Activated CD4-positive, CD25-positive, alpha-beta regulatory T cell treated with anti-CD3 and anti-CD28 coated beads, Interleukin-2, amount 50 U/mL, for 72 hours (primary cell): ENCODE results near the gene DPM1.
"Not testable (repeated sequence)": the region's sequence is repeated elsewhere in the genome, so short reads cannot be mapped to it uniquely, and the experiment has no call there.

Experiments used
- DNase-seq: peaks from one replicate; pipeline ENCODE4 v3.0.0; 2021

DPM1 gene

GRCh38 chr20:50978533-50978932 lies 20.2 kb upstream of the DPM1 start:
- not testable (repeated sequence) for DNase-seq

- no peak for DNase-seq
Measured at GRCh38 chr20:50977066-50978021, 19.0 kb upstream of the DPM1 start.

- DNase-seq: no peak
Measured at GRCh38 chr20:50975701-50976330, 17.5 kb upstream of the DPM1 start.

- no peak for DNase-seq
Measured at GRCh38 chr20:50969912-50970311, 11.6 kb upstream of the DPM1 start.

GRCh38 chr20:50969435-50969834 lies 11.1 kb upstream of the DPM1 start:
- DNase-seq: no peak

GRCh38 chr20:50968289-50968688 lies 10.0 kb upstream of the DPM1 start:
- no peak for DNase-seq

GRCh38 chr20:50967586-50967985 lies 9.3 kb upstream of the DPM1 start:
- DNase-seq: no peak

GRCh38 chr20:50959543-50960126 lies 1.3 kb upstream of the DPM1 start:
- no peak for DNase-seq

- peak; percentile 75 for DNase-seq
Measured at GRCh38 chr20:50958615-50959542, 547 bp upstream of the DPM1 start, which contains the start of gene MOCS3. MOCS3 (plus strand) TSS chr20:50958818; CDS start chr20:50958843, 25 bp downstream.

- no peak for DNase-seq
Measured at GRCh38 chr20:50957276-50957675, 1.1 kb downstream of the DPM1 start.

- no peak for DNase-seq
Measured at GRCh38 chr20:50953821-50954220, 4.5 kb downstream of the DPM1 start.

GRCh38 chr20:50953196-50953595 lies 5.1 kb downstream of the DPM1 start:
- no peak for DNase-seq

GRCh38 chr20:50948132-50948785 lies 10.1 kb downstream of the DPM1 start:
- no peak for DNase-seq

- DNase-seq: no peak
Measured at GRCh38 chr20:50943069-50943468, 15.3 kb downstream of the DPM1 start.

- DNase-seq: no peak
Measured at GRCh38 chr20:50933589-50933988, 24.7 kb downstream of the DPM1 start.

GRCh38 chr20:50932691-50933280 lies 25.5 kb downstream of the DPM1 start:
- DNase-seq: no peak

- DNase-seq: no peak
Measured at GRCh38 chr20:50932016-50932485, 26.3 kb downstream of the DPM1 start.

GRCh38 chr20:50931306-50932015 lies 26.9 kb downstream of the DPM1 start, which contains the start of gene ADNP:
ADNP (minus strand) TSS chr20:50931437; CDS start chr20:50903996, 27,441 bp downstream.
- DNase-seq: peak; percentile 84

GRCh38 chr20:50930976-50931305 lies 27.4 kb downstream of the DPM1 start:
- DNase-seq: no peak

- peak; percentile 55 for DNase-seq
Measured at GRCh38 chr20:50930139-50930975, 28.0 kb downstream of the DPM1 start.
